Measurements from ENCODE around the gene CA5A.
"Not testable (repeated sequence)": the region's sequence is repeated elsewhere in the genome, so short reads cannot be mapped to it uniquely, and the experiment has no call there.

The CA5A gene

DNA sequence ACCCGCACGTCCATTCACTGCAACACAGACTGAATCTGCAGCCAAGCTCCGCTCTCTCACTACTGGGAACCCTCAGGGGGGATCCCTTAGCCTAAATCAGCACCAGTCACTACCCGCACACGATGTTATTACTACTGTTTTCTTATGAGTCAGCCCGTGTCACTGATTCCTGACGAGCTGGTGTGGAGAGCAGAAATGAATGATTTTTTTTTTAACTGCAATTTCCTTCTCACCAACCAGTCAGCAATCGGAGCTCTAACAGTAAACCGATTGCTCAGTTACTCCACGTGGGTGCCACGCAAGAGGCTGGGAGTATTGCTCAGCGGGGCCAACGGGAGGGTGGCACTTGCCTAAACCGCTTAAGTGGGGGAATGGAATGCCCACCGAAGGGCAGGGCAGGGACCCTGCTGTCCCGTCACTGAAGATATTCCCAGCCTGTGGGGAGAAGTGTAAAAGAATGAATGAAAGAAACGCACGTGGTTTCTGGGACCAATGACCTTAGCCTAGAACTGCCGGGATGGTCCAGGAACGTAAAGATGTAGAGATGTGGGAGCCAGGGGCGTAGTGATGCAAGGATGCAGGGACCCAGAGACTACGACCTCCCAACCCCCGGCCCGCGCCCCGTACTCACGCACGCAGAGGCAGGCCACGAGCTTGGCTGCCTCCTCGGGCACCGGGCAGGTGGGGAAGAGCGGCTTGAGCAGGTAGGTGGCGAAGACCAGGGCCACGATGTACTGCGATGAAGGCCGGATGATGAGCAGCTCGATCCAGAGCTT, 67.9 kb downstream of the CA5A start:
- peak in 1 of 2 donors; percentile 58 for DNase-seq (ENCODE audit: low read depth in 2 of 2)

DNA sequence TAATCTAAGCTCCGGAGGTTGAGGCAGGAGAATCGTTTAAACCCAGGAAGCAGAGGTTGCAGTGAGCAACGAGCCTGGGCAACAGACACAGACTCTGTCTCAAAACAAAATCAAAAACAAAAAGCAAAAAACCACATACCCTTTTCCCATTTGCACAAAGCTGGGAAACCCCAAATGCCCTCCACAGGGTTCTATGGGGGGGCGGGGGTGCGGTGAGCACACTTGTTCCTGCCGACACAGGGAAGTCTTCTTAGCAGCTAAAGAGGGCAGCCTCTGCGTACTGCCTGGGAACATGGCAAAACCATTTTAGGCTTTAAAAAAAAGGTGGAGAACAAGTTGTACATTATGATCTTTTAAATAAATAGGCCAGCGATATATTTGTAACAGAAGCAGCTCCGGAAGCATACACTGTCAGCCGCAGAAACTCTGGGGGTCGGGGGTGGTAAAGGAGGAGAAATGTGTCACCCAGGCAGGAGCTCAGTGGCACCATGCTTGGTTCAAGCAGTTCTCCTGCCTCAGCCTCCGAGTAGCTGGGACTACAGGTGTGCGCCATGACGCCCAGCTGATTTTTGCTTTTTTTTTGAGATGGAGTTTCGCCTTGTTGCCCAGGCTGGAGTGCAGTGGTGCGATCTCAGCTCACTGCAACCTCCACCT, 70.3 kb downstream of the CA5A start:
- peak in 1 of 2 donors; percentile 23 for DNase-seq (ENCODE audit: low read depth in 2 of 2)

DNA sequence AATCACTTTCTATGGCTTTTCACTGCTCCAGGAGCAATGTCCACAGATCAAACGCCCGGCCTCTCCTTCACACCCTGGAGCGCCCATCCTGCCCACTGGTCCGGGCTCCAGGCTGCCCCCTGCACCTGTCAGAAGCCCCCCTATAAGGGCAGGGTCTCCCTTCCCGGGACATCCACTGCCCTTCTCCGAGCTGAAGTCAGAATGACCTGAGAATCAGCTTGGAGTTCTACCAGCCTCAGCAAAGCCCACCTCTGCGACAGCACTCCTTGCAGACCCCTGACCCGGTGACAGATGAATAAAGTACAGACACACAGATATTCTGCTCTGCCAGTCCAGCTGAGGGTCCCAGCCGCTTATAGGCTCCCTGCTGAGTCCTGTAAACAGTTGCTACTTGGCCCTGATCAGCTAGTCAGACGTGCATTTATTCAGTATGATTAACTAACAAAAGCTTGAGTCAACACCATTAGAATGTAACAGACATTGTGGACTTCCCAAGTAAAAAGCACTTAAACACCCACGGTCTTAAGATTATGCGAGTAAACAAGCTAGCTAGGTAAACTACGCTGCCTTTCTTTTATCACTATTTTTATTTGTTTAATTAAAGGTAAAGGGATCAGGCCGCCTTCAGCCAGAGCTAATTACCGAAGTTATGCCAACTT, 71.9 kb downstream of the CA5A start:
- DNase-seq (ENCODE audit: low read depth in 2 of 2), result no peak

DNA sequence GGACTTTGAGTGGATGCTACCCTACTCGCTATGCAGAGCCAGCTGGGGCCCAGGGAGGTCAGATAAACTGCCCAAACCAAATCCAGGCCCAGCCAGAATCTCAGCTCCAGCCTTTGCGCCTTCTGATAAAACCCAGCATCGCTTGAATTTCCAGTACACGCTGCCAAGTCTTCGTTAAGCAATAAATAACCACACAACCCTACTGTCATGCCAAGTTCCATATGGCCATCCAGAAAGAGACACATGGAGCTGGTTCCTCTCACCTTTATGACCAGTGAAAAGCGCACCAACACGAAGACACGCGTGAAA, 73.0 kb downstream of the CA5A start:
- not testable (repeated sequence) for DNase-seq (ENCODE audit: low read depth in 2 of 2)

DNA sequence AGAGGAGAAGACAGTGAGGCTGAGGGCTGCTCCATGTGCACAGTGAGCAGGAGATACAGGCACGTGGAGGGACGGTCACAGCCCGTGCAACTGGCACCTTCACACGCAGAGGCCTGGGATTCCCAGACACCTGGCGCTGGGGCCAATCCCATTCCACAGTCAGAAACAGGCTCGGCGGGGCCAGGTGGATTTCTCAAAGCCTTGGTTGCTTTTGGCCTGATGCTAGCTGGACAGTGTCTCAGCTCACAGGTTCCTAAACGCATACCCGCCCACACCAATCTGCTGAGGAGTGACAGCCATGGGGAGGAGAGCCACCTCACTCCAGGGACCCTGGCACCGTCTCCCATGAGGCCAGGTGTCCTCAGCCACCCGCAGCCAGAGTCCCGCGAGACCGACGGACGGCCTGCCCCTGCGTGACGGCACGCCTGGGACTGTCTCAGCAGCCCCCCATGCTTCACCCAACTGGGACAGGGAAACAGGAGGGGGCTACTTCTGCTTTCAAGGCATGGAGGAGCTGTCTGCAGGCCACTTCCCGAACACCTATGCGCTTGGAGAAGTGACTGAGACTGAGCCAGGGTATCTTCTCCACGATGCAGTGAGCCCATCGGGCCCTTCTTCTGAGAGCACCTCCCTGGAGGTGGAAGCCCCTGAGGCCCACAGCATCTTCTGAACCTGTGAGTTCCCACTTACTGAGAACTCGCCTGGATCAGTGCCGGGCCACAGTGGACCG, 73.6 kb downstream of the CA5A start:
- DNase-seq (ENCODE audit: low read depth in 2 of 2), result not testable (repeated sequence)

DNA sequence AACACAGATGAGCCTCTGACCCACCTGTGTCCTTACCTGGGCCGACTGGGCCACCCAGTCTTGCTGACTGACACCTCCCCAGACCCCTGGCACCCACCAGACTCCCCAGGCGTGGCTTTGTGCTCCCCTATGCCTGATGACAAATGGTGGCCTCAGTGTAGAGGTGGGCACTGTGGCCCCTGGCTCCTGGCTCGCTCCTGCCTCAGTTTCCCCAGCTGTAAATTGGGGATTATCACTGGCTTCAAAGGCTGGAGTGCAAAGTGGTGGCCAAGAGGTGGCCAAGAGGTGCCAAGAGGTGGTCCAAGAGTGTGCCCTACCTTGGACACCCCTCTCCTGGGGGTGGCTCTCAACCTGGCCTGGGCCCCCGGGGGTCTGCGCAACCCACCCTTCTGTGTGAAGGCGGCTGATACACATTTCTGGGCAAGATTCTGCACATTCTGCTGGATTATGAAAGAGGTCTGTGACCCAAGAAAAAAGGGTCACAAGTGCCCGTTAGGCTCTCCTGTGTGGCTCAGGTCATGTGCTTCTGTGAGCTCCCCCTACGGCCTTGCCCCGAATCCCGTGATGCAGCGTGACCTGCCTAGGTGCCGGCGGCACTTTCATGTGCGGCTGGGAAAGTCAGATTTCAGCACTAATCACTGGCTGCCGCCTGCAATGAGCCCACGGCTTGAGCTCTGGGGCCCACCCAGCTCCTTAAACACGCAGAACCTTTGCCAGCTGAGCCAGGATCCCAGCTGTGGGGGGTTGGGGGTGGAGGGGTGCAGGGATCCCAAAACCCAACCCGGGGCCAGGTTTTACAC, 74.8 kb downstream of the CA5A start:
- DNase-seq (ENCODE audit: low read depth in 2 of 2), result not testable (repeated sequence)

DNA sequence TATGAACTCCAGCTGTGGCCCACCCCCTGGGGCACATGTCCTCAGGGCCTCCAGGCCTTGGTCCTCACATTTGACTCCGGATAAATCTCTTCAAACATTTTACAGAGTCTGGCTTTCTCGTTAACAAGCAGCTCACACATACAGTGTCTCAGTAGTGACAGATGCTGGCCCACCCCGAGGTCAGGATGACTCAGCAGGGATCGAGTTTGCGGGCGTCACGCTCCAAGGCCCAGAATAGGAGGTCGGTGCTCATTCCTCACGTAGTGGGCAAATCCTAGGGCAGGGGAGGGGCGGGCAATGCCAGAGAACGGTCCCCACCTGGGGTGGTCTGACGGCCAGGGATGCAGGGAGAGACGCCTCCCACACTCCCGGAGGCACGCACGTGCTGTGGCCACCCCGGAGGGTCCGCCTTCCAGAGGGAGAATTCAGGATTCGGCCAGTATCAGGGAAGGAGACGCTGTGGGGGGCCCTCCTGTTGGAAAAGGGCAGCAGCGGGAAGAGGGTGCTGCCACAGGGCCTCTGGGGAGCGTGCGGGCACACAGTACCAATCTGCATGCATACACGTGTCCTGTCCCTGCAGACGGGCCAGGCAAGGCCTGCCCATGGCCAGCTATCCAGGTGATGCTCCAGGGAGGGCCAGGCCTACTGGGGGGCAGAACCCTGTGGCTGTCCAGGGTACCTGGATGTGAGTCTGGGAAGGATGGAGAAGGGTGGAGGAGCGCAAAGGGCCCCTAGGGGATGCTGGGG, 75.6 kb downstream of the CA5A start:
- DNase-seq (ENCODE audit: low read depth in 2 of 2), result no peak

DNA sequence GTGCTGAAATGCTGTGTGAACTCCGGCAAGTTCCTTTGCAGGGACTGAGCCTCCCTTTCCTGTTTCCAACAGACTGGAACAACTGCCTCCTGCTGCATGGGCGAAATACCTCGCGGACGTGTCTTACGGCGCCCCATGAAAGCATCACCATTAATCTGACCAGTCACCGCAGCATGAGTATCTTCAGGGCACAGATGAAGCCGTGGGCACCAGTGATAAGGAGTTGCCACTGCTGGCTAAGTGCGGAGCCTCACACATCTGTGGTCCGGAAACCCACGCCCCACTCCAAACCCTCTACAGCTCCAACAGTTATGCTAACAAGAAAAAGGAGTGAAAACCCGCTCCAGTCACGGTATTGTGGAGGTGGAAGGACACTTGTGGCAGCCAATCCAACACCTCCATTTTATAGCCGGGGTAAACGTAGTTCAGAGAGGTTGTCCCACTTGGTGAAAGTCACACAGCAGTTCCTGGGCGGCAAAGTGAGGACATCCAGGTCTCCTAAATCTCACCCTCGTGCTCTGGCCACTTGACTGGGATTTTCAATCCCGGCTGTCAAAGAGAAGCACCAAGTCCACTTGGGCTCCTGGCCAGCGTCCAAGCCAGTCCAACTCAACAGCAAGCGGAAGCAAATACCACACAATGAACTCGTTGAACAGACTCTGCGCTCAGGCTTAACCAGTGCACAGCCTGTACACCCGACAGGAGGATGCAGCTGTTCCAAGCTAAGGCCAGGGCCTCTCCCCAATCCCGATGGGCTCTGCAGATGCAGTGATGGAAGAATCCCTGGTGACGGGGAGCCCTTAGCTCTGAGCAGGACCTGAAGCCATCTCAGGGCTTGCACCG, 78.0 kb downstream of the CA5A start:
- not testable (repeated sequence) for DNase-seq (ENCODE audit: low read depth in 2 of 2)

DNA sequence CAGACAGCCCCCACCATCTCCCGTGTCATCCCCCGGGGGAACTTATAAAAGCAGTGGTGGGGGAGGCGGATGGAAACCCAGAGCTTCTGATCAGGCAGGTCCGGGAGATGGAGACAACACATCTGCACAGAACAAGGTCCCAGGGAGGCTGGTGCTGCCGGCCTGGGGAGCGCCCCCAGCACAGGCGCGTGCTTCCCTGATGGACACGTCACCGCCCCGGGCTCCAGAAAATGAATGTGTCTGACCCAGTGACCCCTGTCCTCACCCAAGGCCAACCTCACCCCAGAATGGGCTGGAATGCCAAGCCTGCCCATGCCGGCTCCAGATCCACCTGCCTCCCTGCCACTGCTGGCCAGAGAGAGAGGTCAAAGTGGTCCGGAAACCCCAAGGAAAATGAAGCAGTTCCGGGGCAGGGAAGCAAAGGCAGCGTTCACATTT, 79.5 kb downstream of the CA5A start:
- no peak for DNase-seq (ENCODE audit: low read depth in 2 of 2)

DNA sequence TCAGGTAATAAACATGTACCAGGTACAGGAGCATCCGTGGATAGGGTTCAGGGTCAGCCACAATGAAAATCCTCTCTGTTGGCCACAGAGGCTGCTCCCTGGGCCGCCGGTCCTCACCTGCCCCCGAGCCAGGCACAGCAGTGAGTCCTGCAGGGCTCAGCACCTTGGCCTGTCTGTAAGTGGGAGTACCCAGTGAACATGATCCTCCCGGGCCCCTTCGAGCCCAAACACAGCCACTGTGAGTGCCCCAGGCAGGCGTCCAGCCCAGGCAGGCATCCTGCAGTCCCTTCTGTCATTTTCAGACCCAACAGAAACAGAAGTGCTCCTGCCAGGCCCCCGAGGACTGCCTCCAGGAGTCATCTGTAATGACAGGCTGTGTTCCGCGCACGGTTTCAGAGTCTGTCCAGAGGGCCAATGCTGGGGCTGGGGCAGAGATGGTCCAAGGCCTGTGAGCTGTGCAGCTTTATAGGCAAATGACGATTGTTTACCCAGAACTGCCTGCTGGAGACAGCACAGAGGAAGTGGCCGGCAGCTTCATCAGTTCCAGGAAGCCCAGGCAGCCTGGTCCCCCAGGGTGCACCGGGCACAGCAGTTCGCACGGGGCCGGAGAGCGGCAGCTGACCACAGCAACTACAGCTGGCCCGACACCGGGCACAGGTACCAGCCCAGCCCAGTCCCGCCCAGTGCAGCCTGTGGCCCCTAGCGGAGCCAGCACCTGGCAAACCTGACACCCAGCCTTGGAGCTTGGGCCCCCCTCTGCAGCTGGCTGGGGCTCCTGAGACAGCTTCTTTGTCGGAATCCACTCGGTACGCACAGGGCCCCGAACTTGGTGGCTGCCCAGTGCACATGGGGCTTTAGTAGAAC, 80.2 kb downstream of the CA5A start:
- DNase-seq (ENCODE audit: low read depth in 2 of 2), result no peak

DNA sequence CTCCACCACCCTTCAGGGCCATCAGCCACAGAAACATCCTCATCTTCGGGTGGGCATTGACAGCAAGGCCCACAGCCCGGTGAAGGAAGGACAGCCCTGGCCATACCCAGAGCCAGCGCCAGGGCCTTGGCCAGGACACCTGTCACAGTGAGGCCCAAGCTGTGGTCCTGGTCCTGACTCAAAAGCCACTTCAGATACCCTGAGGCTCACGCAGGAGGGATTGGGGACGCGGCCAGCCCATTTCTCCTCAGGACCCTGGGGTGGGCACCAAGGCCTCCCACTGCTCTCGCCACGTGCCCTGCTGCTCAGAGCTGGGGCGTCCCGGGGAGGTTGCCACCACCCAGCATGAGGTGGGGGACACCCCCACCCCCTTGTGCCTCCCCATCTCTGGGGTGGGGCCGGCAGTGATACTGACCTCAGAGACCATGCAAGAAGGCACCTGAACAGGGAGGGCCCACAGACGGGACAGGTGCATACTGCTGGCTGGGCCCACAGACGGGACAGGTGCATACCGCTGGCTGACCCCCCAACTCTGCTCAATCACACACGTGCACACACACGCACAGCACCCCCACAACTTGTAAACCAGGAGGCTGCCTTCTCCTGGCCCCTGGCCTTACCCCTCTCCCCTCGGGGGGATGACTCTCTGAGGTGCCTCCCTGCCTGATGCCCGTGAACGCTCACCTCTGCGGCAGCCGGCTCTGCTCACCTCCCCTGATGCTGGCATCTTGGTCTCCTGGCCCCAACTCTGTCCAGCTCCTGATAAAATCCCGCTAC, 81.2 kb downstream of the CA5A start:
- DNase-seq (ENCODE audit: low read depth in 2 of 2), result no peak

DNA sequence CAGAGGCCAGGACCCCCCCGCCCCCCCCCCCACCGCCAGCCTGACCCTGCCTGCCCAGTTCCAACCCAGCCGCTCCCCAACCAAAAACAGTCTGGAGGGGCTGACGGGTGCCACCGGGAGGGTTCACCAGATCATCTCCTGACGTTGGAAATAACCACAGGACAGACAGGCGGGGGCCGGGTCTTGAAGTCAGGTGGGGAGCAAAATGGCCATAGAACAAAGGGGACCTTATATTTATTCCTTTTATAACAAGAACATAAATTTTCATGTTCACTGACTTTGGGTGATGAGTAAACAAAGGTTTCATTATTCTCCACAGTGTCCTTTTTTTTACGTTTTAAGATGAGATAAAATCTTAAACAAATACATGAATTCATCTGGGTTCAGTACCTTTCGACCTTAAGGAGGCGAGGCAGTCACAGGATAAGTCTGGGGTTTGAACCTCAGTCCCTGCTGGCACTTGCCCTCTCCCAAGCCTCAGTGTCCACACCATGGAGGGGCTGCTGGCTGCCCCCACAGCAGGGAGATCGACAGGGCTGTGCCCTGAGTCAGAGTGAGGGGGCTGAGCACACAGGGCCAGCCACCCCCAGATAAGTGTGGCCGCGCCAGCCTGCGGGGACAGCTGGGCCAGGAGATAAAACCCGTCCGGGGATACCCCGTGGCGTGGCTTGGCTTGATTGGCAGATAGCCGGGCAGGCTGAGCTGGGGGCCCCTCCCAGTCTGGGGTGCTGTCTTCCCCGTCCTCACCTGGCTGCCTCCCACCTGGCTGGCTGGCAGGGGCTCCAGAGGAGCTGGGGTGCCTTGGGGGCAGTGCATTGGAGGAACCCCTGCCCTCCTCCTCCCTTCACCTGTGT, 82.0 kb downstream of the CA5A start:
- no peak for DNase-seq (ENCODE audit: low read depth in 2 of 2)

DNA sequence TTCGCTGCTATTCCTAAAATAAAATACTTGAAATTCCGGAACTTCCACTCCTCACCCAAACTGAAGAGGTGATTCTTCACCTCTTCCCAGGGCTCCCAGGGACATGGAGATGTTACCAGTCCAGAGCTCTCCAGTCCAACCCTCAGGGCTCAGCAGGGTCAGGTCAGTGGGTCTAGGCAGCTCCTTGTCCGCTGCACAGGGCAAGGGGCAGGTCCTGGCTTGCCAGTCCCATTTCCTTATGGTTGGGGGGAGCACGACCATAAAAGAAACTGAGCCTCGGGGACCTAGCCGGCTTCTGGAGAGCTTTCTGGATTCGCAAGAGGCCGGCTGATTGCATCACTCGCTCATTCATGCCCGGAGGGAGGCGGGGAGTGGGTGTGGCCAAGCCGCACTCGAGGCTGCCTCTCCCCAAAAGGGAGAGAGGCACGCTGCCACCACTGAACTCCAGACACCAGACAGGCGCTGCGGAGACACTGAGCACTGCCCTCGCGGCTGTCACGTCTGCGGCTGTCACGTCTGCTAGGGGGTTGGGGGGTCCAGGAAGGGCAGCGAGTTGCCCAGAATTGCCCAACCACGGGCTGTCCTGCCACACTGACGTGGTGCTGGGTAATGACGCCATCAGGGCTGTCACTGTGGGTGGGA, 82.8 kb downstream of the CA5A start:
- DNase-seq (ENCODE audit: low read depth in 2 of 2), result peak; percentile 75 to 78

DNA sequence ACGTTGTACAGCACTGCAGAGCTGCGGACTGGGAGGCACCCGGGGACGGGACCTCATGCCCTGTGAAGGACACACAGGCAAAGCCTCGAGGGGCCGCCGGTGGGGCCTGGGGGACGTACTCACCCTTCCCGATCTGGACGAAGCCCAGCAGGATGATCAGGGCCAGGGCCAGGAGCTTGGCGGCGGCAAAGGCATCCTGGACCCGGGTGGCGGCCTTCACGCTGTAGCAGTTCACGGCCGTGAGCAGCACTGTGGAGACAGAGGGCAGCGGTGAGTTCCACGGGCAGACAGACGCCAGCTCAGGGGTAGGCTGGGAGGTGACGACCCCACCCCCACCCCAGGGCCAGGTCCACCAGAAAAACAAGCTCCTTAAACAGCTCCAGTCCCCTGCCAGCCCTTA, 84.7 kb downstream of the CA5A start:
- DNase-seq (ENCODE audit: low read depth in 2 of 2), result no peak

DNA sequence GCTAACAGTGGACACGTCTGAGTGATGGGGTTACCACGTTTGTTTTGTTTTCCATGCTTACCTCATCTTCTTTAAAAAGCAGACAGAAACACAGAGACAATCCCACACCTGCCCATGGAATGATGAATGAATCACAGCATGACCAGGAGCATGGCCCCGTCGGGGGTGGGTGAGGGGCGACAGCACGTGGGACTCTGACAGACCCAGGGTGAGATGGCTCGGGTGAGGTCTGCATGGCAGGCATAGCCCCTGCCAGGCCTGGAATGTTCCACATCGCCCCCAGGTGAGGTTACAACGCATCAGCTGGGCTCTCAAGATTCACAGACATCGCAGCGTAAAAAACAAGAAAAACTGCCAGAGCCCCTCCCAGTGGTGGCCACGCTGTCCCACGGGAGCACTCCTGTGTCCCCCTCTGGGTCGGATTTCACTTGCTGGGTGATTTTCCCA, 85.2 kb downstream of the CA5A start:
- DNase-seq (ENCODE audit: low read depth in 2 of 2), result no peak
